HUDEP-2 (cell line): ENCODE results near the gene ZNF326.
"Not testable (repeated sequence)": the region's sequence is repeated elsewhere in the genome, so short reads cannot be mapped to it uniquely, and the experiment has no call there.

Experiments used
- DNase-seq, 76 experiments: peaks; one replicate each; lab custom pipeline; 2025; ENCODE audit not compliant: unreplicated experiment in 76 of 76; lab: John Stamatoyannopoulos, UW

ZNF326 gene

DNA sequence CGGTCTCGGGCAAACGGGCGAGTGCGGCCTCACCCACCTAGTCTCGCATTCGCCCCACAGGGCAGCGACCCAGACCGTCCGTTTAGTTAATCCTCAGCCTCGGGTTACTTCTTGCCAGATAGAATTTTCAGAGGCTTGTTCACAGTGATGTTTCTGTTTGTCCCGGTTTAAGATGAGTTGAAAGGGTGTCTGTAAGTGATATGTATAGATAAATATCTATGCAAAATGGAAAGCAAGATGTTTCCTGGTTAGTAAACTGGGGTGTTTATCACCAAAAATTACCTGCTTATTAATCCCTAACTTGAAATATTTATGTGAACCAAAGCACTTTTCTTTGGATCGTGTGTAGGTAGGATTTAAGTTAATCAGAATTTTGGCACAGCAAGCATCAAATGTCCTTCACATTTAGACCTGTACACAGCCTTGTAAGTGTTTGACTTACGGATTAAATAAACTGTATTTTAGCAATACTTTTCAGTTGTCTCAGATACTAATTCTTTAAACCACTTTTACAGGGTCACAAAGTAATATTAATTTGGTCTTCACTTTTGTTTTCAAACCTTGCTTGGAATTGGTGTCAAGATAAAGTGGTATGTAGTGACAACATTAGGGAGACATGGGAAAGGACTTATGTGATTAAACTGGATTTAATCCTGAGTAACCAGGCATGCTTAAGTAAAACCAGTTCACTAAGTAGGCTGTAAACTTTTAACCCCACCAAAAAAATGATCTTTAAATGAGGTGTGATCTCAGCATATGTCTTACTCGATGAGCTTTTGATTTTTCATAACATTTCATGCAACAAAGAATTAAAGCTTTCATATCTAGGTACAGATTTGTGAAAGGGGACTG, 914 bp downstream of the ZNF326 start:
- DNase-seq: peak in 11 of 76 experiments; percentile 25 to 62 (median 40)

DNA sequence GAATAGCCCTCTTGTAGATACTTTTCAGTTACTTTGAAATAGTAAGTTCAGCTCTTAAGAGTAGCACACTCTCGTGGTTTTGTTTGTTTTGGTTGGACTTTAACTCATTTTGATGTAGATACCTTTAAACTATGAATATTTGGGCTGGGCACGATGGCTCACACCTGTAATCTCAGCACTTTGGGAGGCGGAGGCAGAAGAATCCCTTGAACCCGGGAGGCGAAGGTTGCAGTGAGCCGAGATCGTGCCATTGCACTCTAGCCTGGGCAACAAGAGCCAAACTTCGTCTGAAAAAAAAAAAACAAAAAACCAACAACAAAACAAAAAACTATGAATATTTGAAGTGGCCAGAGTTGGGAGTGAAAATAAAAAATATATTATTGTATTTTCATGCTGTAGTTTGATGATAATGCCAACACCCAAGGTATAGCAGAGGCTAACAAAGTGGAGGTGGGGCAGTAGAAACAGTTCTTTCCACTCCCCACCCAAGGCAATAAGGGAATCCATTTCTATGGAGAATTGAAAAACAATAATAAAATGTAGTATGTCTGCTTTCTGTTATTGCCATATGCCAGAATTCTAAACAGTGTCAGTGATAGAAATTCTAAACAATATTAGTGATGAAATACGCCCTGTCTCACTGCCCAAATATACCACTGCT, 1.7 kb downstream of the ZNF326 start:
- DNase-seq: no peak

DNA sequence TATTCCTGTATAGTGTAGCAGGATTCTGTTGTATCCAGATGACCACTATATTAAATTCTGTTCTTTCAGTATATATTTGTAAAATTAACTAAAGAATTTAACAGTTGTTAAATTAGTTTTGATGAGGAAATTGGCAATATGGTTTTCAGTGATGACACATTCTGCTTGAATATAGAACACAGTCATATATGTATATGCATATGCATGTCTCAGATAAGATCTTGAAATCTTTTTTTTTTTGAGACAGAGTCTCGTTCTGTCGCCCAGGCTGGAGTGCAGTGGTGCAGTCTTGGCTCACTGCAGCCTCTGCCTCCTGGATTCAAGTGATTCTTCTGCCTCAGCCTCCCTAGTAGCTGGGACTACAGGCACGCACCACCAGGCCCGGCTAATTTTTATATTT, 2.2 kb downstream of the ZNF326 start:
- peak in 1 of 76 experiments; percentile 9 for DNase-seq

DNA sequence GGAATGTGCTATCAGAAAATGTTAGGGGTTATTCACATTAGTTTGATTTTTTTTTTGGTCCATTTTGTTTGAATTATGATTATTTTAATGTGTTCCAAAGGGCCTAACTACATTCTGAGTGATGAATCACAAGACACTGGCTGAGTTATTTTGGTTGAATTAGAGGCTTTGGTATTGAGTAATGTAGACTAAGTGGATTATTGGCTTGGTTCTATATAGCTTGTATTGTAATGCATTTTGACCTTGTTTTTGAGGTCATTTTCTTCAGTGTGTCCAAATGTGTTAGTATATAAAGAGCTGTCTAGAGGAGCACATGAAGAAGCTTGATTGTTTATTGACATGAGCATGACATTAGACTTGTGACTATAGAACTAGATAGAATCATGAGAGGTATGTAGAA, 3.4 kb downstream of the ZNF326 start:
- DNase-seq: no peak

DNA sequence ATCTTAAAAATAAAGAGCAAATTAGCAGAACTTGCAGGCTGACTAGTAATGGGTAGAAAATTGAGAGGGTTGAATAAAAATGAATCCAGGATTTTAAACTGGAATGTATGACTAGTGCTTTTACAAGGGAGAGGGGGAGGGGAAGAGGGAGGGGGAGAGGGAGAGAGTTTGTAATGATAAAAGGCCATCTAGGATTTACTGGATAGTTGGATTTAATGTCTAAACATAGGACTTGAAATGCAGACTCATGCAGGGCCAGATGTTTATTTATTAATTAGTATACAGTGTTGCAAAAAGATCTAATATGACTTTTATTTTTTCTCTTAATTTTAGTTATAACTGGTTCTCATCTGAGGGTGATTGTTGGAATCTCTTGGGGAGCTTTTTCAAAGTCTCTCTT, 4.3 kb downstream of the ZNF326 start:
- no peak for DNase-seq

DNA sequence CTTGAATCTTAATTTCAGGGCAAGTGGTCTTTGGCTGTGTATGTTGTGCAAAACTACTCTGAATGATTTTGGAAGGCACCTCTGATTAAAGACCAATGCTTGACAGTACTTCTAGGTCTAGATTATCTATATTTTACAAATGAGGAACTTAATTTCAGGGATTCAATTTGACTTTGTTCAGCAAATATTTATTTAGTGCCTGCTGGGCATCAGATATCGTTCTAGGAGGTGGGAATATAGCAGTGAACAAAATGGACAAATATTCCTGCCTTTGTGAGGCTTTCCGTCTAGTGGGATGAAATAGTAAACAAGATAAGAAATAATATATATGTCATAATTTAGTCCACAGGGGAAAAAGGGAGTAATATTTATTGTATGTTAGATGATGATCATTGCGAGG, 4.7 kb downstream of the ZNF326 start:
- no peak for DNase-seq

DNA sequence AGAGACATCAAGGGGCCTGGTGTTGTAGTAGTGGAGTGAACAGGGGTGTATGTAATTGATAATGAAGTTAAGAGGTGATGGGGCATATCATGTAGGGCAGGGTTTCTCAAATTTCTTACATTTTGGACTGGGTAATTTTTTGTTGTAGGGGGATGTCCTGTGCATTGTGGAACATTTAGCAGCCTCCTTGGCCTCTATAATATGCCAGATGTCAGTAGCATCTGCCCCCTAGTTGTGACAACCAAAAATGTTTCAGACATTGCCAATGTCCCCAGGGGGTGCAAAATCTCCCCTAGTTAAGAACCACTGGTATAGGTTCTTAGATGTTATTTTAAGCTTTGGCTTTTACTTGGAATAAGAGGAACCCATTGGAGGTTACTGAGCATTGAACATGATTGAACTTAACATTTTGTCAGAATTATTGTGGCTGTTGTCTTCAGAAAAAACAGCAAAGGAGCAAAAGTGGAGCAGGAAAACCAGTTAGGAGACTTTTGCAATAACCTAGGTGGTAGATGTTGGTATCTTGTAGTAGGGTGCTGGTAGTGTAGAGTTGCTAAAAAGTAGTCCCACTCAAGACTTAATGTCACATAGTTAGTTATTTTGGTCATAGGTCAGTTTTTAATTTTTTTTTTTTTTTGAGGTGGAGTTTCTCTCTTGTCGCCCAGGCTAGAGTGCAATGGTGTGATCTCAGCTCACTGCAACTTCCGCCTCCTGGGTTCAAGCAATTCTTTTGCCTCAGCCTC, 6.2 kb downstream of the ZNF326 start:
- DNase-seq: peak in 1 of 76 experiments; percentile 24

DNA sequence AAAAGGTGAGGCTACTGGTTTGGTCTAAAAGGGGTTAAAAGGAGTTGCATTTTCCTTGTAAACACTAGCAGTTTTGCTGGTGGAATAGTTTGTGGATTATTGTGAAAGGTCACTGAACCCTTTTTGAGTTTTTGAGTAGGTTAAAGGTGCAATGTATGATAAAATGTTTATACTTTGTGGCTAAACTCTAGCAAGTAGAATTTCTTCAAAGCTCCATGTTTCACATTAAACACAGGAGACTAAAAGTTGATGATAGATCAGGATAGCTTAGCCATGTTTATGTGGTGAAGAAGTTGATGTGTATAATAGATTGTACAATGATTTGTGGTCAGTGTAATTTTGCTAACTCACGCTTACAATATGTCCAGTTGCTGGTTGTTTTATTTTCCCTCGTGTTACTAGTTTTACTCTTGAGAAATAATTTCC, 13.1 kb downstream of the ZNF326 start:
- no peak for DNase-seq

DNA sequence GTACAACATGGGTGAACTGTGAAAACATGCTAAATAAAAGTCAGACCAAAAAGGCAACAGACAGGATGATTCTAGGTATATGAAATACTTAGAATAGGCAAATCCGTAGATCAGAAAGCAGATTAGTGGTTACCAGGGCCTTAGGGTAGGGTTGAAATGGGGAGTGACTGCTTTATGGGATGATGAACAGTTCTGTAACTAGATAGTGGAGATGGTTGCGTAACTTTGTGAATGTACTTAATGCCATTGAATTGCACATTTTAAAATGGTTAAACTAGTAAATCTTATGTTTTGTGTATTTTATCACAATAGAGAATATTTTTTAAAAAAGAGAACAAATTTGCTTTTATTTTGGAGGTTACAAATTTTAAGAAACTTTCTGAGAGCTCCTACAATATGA, 17.4 kb downstream of the ZNF326 start:
- no peak for DNase-seq

DNA sequence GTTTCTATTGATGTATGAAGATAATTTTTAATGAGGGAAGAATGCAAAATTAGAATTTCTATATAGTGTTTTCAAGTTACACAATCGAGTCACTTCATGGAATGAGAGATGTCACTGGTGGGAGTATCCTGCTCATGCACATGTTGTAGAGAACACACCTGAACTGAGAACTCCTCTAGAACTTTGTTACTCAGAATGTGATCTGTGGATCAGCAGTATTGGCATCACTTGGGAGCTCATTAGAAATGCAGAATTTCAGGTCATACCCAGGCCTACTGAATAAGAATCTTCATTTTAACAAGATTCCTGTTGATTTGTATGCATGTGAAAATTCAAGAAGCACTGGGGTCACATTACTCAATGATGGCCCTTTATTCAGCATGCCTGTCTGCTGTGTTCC, 28.8 kb downstream of the ZNF326 start:
- DNase-seq: no peak

DNA sequence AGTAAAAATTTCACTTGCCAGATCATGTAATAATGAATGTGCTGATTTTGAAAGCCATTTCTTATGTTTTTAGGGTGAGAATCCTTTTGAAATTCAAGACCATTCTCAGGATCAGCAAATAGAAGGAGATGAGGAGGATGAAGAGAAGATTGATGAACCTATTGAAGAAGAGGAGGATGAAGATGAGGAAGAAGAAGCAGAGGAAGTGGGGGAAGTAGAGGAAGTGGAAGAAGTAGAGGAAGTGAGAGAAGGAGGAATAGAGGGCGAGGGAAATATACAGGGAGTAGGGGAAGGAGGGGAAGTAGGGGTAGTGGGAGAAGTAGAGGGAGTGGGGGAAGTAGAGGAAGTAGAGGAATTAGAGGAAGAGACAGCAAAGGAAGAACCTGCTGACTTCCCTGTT, 32.4 kb downstream of the ZNF326 start:
- no peak for DNase-seq

DNA sequence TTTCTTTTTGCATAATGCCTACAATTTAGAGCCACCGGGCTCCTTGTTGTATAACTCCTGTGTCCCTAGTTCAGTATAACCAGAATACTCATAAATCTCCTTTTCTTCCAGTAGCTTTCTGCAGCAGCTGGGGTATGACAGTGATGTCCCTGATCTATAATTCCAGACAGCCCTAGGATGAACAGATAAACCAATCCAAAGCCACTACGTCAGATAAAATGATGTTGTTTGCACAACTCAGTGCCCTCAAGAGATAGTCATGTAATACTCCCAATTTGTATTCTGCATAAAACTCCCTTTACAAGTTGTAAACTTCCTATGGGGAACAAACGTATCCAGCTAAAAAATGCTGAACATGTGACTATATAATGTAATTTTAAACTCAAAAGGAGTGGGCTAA, 44.7 kb downstream of the ZNF326 start:
- no peak for DNase-seq

DNA sequence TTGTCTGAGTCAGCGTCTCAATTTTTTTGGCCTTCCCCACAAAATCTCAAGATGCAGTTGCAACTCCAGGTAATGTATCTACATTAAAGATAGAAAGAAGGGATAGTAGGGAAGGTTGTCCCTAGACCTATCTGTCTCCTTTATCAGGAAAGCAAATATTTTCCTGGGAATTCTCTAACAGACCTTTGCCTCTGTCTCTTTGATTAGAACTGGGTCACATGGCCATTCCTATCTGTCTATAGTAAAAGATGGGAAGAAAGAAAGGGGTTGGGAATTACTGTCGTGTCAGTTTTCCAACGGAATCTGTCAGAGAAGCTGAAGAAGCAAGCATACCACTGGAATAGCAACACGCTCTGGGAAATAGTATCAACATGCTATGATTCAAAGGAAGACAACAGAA, 48.7 kb downstream of the ZNF326 start:
- no peak for DNase-seq

DNA sequence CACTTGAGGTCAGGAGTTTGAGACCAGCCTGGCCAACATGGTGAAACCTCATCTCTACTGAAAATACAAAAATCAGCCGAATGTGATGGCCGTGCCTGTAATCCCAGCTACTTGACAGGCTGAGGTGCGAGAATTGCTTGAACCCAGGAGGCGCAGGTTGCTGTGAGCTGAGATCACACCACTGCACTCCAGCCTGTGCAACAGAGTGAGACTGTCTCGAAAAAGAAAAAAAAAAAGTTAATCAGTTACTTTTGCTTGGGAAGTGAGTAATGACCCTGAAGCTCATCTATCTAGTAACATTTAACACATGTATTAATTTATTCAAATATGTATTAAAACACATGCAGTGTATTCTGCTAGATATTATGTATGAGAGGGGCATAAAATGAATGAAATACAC, 49.4 kb downstream of the ZNF326 start:
- DNase-seq: no peak

DNA sequence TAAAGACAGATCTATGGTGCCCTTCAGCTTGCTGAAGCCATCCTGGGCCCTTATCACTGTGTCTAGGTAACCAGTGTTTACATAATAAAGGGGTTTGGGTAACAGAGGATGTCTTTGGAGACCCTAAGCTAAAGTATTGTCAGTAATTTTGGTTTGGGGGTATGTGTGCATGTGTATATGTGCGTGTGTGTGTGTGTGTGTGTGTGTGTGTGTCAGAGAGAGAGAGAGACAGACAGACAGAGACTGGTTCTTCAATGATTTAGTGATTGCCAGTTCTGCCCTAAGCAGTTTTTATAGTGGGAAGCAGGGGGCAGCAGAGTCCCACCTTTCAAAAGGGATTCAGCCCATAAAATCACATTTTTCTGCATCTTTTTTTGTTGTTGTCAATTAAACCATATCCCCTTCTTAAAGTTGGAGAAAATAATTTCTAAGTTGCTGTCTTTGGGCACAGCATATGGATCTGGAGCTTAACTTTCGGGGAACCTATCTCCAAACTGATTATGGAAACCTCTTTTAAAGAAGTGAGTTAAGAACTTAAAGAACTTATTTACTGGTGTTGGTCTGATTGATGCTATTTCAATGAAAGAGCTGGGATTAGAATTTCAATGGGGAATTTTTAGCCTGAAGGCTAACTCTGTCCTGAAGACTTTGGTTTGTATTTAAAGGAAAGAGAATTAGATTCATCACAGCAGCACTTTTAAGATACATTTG, 51.1 kb downstream of the ZNF326 start:
- DNase-seq: peak in 12 of 76 experiments; percentile 2 to 29 (median 5)

DNA sequence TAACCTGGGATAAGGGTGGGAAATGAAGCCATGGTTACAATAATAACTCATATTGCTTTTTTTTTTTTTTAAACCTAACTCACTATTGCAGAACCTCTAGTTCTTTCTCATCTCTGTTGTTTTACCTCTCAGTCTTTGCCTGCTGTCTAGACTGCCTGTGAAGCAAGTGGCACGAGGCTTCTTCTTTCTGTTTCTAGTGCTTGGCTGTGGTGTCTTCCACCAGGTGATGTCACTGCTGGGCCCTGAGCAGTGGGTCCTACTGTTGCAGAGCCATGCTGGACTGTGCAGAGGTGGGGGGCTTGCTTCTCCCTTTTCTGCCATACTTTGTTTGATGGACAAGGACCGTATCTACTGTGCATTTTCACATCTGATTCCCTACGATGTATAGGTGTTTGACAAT, 51.7 kb downstream of the ZNF326 start:
- DNase-seq: no peak

DNA sequence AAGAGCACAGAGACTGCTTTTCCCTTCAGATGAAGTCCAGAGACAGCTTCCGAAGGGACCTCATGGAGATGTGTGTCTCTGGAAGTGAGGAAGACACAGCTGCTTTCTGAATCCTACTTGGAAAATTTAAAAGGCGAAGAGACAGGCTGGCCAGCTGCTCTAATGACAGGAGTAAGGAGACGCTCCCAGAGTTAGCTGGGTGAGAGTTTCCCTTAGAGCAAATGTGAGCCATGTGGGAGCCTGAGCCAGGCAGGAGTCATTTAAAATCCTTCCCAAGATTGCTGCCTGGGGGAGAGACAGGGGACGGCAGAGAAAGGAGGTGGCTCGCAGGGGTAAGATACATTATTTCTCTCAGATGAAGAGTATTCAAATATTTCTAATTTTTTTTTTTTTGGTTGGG, 53.1 kb downstream of the ZNF326 start:
- no peak for DNase-seq

DNA sequence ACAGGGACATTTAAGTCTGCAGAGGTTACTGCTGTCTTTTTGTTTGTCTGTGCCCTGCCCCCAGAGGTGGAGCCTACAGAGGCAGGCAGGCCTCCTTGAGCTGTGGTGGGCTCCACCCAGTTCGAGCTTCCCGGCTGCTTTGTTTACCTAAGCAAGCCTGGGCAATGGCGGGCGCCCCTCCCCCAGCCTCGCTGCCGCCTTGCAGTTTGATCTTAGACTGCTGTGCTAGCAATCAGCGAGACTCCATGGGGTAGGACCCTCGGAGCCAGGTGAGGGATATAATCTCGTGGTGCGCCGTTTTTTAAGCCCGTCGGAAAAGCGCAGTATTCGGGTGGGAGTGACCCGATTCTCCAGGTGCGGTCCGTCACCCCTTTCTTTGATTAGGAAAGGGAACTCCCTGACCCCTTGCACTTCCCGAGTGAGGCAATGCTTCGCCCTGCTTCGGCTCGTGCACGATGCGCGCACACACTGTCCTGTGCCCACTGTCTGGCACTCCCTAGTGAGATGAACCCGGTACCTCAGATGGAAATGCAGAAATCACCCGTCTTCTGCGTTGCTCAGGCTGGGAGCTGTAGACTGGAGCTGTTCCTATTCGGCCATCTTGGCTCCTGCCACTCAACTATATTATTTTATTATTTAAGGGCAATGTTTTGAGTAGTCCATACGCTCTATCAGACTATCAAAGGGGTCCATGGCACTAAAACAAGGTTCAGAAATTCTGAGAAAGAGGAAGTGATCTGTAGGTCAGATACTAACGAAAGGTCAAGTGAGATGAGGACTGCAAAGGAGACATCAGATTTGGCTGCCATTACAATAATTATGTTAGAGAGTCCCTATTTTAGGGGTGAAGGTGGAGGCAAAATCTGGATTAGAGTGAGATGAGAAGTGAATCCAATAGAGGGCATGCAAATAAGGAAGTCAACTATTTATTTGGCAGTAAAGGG, 68.1 kb downstream of the ZNF326 start:
- DNase-seq: not testable (repeated sequence)

DNA sequence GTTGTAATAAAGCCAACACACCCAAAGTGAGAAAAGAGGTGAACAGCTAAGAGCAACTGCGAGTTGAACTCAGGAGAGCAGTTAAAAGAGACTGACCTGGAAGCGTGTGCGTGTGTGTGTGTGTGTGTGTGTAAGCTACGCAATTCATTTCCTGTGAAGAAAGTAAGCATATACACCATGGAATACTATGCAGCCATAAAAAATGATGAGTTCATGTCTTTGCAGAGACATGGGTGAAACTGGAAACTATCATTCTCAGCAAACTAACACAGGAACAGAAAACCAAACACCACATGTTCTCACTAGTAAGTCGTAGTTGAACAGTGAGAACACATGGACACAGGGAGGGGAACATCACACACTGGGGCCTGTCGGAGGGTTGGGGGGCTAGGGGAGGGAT, 69.2 kb downstream of the ZNF326 start:
- DNase-seq: not testable (repeated sequence)
